NCI-H146 (cell line): Measurements from ENCODE around the gene DLG2.
A peak's percentile ranks its signal among the peaks of the same experiment; 100 is the strongest.
"Not testable (repeated sequence)": the region's sequence is repeated elsewhere in the genome, so short reads cannot be mapped to it uniquely, and the experiment has no call there.

Experiments
- DNase-seq: peaks from one replicate; lab custom pipeline; 2025; lab: John Stamatoyannopoulos, UW

DLG2 gene

DNA sequence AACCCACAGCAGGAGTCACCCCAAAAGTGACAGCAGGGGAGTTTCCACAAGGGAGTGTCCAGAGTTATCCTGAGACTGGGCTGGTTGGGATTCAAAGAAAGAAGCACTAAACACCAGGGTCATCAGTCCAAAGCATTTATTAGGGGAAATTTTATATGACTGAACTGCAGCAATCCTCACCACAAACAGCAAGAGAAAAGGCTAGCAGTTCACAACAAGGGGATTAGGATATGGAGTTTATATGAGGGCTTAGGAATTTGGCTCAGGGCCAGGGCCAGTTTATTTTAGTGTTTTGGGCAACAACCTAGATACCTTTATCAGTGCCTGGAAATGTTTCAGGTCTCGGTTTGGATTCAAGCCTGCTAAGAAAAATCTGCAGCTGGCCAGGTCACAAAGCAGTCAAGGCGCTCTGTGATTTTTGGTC is 16.1 kb upstream of the DLG2 start:
- DNase-seq, result no peak

DNA sequence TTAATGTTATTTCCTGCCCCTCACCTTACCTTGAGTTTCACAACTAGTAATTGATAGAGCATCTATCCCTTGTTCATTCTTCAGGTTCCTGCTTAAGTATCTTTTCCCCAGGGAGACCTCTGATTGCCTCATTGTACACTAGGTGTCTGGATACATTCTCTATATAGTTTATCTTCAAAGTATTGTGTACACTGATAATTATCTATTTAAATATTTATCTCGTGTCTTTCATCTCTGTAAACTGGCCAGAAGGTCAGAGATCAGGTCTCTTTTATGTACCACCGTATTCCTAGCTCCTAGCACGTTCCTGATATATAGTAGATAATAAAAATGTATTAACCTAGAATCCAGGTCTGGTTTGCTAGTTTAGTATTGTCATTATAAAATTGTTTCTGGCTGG is 7.6 kb upstream of the DLG2 start:
- no peak for DNase-seq

DNA sequence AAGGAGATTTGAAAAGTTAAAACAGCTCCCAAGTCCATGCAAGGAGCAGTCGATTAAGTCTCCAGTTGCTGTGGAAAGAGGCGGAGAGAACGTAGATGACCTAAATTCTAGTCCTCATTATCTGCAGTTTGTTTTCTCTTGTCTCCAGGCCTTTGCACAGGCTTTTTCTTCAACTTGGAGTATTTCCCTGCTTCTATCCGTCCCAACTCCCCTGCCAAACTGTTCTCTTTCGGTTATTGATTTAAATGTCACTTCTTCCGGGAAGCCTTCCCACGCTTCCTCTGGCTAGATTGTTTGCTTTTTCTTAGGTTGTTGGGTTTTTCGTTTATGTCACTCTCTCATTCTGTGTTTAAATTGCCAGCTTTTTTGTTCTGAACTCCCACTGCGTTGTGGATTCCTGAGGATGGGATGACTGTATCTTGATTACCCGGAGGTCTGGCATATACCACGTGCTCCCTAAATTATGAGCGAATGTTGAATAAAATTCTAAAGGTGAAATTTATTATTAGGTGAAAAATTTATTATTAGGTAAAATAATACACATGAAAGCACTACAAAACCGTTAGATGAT is 1.7 kb upstream of the DLG2 start:
- DNase-seq, result no peak

DNA sequence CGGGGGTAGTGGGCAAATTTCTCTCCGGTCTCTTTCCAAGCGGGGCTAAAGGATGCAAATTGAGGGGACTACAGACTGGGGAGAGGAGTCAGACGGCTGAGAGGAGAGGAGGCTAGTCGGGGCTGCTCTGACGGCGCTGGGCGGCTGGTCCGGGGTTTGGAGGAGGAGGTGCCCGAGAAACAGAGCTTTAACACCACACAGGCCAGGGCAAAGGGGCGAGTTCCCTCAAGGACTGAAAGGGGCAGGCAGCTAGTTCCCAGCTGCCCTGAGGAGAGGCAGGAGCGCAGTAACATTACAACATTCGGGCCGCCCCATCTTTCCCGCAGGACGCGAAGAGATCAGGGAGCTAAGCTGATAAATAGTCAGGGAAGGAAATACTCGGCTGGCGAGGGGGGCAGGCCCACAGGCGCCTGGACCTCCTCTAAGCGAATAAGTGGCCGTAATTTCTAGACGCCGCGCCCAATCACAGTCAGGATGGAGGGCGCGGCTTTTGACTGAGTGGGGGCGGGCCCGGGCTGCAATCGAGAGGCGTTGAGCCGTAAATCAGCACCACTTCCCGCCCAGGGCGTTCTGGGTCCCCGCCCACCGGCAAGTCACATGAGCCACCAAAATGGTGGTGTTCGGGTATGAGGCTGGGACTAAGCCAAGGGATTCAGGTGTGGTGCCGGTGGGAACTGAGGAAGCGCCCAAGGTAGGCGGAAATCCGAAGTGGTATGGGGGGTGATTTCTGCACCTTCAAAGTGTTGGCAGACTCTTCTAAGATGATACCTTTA is 1.0 kb upstream of the DLG2 start, which contains the start of gene TMEM126B:
Gene TMEM126B (plus strand): TSS at position 596 of the 773 bp plus-strand sequence. CDS start 15 bp downstream, at position 611.
- peak; percentile 97 for DNase-seq

DNA sequence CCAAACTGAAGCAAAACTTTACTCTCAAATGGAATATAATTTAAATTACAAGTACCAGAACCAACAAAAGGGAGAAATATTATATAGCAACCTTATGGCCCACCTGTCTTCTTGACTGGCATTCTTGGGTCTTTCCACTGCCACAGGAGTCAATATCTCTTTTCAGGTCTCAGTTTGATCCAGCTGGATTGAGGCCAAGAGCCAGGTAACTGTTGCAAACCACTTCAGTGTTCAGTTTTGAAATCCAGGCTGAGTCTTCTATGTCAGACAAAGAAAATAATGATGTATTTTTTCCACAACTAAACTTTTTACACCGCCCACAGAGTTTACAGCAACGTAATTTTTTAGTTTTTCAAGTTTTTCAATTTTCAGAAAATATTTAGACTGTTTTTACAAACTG is 648 bp downstream of the DLG2 start:
- DNase-seq, result no peak

DNA sequence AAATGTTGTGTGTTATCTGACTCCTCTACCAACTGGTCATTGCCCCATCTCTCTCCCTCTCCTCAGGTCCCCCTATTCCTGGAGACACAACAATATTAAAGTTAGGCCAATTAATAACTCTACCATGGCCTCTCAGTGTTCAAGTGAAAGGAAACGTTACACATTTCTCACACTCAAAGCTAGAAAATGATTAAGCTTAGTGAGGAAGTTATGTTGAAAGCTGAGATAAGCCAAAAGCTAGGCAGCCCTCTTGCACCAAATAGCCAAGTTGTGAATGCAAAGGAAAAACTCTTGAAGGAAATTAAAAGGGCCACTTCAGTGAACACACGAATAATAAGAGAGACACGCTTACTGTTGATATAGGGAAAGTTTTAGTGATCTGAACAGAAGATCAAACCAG is 6.9 kb downstream of the DLG2 start:
- DNase-seq, result no peak

DNA sequence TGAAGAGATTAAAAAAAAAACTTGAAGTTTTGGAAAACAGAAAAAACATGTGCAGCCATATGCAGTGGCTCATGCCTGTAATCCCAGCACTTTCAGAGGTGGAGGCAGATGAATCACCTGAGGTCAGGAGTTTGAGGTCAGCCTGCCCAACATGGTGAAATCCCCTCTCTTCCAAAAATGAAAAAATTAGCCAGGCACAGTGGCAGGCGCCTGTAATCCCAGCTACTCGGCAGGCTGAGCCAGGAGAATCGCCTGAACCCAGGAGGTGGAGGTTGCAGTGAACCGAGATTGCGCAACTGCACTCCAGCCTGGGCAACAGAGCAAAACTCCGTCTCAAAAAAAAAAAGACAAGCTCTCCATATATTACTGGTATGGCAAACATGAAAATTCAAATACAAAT is 7.6 kb downstream of the DLG2 start:
- DNase-seq, result no peak

DNA sequence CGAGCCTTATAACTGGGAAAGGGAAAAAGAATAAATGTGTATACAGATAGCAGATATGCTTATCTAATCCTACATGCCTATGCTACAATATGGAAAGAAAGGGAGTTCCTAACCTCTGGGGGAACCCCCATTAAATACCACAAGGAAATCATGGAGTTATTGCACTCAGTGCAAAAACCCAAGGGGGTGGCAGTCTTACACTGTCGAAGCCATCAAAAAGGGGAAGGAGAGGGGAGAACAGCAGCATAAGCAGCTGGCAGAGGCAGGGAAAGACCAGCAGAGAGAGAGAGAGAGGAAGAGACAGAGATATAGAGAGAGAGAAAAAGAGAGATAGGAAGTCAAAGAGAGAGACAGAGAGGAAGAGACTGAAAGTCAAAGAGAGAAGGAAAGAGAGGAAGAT is 15.5 kb downstream of the DLG2 start:
- DNase-seq, result not testable (repeated sequence)

DNA sequence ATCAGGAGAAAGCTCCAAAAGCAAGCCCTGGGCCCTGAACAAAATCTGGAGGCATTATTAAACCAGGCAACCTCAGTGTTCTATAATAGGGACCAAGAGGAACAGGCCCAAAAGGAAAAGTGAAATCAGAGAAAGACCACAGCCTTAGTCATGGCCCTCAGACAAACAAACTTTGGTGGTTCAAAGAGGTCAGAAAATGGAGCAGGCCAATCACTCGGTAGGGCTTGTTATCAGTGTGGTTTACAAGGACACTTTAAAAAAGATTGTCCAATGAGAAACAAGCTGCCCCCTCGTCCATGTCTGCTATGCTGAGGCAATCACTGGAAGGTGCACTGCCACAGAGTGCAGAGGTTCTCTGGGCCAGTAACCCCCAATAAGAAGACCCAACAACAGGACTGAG is 17.9 kb downstream of the DLG2 start:
- not testable (repeated sequence) for DNase-seq

DNA sequence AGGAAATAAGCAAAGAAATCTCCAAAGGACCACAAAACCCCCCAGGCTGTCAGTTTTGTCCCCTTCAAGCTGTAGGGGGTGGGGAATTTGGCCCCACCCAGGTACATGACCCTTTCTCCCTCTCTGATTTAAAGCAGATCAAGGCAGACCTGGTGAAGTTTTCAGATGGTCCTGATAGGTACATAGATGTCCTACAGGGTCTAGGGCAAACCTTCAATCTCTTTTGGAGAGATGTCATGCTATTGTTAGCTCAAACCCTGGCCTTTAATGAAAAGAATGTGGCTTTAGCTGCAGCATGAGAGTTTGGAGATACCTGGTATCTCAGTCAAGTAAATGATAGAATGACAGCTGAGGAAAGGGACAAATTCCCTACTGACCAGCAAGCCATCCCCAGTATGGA is 18.5 kb downstream of the DLG2 start:
- DNase-seq, result not testable (repeated sequence)

DNA sequence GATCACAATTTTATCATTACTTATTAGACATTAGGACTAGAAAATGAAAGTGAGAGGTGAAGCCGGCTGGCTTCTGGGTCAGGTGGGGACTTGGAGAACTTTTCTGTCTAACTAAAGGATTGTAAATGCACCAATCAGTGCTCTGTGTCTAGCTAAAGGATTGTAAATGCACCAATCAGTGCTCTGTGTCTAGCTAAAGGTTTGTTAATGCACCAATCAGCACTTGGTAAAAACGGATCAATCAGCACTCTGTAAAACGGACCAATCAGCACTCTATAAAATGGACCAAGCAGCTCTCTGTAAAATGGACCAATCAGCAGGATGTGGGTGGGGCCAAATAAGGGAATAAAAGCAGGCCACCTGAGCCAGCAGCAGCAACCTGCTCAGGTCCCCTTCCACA is 20.9 kb downstream of the DLG2 start:
- DNase-seq, result not testable (repeated sequence)

DNA sequence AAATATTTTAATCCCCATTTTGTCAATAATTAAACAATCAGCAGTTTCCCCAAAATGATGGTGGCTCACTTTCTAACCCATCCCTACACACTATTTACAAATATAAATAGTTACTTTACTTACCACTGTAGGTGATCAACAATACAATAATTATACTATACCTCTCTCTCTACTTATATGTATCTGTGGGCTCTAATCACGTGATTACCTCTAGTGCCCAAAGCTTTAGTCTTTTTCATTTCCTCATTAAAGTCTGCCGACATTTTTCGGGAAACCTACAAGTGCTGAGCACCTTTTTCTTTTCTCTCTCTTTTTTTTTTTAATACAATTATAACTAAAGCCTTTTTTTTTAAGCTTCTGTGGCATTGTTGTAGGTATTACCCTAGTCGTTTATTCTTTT is 23.9 kb downstream of the DLG2 start:
- DNase-seq, result no peak

DNA sequence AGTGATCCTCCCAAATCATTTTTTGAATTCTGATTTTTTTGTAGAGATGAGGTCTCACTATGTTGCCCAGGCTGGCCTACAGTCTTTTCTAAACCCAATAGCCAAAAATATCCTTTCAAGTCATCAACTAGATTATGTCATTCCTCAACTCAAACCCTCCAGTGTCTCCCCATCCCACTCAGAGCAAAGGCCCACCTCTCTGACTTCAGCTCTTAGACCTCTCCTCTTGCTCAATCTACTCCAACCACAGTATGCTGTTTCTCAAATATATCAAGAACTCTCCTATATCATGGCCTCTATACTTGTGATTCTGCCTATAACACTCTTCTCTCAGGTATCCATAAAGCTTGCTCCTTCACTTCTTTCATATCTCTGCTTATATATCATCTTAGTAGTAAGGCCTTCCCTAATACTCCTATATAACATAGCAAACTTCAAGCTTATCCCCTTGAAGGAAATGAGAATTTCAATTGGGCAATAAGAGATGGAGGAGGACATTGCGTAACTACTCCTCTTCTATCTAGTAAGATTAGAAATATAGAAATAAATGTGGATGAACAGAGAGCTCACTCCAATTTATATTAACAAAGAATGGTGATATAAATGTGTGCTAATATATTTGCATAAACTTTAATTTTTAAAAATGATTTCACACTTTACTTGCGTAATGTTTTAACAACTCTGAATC is 24.5 kb downstream of the DLG2 start:
- DNase-seq, result no peak

DNA sequence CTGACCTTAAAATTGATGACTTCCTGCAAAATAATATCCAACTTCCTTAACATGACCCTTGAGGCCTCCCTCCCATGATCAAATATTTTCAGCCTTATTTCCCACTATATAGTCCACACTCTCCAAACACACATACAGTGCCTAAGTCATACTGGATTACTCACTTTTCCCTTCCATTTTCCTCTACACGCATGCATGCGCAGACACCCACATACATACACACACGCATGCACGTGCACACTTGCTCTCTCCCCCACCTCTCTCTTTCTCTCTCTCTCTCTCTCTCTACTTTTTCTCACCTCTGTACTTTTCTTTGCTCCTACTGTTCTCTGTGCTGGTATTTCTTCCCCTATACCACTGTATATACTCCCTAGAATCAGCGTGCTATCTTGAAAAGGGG is 28.1 kb downstream of the DLG2 start:
- no peak for DNase-seq

DNA sequence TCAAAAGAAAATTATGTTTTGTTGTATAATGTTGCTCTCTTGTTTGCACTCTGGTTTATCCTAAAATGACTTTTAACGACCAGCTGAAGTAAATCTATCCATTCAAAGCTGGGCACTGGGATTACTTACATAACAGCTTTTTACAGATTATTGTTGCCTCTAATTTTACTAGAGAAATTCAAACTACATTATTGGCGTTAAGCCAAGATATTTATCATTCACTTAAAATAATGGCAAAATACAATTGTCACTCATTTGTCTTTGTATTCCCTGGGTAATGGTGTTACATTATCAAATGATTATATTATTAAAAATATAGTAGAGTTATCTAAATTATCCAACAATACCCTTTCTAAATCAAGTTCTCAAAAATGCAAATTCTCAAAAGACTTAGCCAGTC is 30.3 kb downstream of the DLG2 start:
- no peak for DNase-seq

DNA sequence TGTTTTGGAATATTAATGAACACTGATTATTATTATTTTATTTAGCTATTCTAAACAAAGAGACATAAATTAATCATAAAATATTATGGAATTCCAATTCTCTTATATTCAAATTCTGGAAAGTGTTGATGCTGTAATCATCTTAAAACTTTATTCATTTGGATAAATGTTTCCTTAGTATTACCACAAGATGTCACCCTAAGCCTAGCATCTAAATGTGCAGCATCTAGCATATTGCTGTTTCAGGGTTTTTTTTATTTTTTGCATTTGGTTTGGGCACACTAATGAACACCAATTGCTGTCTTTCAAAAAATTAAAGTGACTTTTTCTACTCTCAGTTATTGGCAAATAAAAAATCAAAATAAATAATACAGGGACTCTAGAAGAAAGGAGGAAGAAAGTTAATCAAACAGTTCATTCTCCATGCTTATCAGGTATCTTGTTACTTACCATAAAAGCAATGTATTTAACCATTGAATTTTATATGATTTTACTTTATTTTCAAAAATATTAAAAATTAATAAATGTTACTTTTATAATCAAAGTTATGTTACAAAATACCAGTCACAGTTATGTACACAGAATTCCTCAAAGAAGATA is 31.8 kb downstream of the DLG2 start:
- peak; percentile 45 for DNase-seq

DNA sequence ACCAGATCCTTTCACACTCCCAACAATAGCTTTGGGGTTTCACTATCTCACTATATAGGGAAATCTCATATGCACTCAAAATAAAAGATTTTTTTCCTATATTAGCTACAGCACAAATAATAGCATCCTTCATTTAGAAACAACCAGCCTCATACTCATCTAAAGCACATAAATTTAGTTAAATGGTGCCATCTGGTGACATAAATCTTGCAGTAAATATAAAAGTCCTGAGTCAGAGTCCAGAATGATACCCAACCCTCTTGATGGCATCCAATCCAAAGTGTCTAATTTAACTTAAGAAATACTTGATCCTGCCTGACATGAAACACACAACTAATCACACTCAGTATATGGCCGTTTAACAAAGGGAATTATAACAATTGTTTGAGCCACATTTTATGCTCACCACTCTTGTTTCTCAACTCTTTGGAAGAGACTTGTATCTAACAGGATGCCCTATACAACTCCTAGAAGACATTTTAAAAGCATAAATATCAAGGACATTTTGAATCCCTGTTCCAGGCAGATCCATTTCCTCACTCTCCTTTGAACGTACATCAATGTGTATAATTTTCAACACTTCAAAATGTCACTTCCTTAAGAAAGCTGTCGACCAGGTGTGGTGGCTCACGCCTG is 36.2 kb downstream of the DLG2 start:
- DNase-seq, result peak; percentile 8

DNA sequence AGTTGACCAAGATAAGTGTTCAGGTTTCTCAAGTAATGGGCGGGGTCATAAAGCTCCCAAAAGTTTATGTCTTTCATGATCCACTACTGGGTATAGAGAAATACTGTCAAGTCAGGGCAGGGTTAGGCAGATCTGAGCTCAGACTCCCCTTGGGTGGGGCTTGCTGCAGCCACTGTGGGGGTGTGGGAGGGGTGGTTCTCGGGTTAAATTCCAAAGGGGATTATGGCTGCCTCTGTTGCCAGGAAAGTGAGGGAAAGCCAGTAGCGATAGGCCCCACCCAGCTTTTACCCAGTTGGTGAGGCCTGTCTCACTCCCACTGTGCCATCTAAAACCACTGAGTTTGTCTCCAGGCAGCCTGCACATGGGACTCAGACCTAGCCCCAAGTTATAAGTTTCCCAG is 37.8 kb downstream of the DLG2 start:
- no peak for DNase-seq

DNA sequence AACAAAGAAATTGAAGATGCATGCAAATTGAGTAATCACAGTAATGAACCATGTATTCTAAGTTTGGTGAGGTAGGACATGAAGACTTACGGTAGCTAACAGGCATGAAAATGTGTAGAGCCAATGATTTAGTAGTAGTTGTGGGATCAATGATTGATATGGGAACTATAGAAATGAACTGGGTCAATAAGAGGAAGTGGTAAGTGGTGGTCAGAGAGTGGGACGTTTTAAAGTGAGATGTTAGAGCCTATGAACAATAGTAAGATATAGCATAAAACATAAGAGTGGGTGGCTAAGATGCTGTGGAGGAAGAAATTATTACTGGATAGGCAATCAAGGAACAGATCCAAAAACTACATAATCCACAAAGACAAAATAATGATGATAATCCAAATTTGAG is 45.0 kb downstream of the DLG2 start:
- DNase-seq, result no peak

DNA sequence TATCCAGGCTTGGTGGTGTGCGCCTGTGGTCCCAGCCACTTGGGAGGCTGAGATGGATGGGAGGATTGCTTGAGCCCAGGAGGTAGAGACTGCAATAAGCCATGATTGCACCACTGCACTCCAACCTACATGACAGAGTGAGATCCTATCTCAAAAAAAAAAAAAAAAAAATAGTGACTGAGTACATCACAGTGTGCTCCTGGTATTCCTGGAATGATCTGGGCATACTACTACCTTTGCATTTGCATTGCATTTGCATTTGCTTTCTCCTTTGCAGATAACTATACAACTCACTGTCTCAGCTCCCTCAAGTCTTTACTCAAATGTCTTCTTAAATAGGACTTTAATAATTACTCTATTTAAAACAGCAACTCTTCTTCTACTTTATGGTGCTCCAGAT is 51.8 kb downstream of the DLG2 start:
- no peak for DNase-seq

DNA sequence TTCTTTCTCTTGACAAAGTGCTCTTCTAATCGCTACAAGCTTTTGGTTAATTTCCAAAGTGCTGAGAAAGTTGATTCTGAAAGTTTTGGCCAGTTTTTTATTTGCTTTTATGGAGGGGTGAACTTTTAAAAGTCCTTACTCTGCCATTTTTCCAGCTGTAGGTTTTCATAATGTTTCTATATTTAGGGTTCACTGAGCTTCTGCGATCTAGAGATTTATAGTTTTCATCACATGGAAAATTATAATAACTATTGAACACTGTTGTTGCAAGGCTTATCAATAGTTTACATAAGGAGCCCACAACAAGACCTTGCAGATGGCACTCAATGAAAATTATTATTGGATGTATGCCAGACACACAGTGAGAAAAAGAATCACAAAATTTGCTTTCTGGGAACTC is 55.1 kb downstream of the DLG2 start:
- no peak for DNase-seq

DNA sequence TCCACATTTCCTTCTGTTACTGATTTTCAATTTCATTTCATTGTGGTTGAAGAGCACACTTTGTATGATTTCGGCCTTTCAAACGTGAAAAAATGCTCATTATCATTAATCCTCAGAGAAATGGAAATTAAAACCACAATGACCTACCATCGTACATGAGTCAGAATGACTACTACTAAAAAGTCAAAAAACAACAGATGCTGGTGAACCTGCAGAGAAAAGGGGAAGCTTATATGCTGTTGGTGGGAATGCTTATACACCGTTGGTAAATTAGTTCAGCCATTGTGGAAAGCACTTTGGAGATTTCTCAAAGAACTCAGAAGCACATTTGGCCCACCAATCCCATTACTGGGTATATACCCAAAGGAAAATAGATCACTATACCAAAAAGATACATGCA is 57.6 kb downstream of the DLG2 start:
- DNase-seq, result no peak
